ENCODE results near the gene SLC25A47.

Gene SLC25A47

DNA sequence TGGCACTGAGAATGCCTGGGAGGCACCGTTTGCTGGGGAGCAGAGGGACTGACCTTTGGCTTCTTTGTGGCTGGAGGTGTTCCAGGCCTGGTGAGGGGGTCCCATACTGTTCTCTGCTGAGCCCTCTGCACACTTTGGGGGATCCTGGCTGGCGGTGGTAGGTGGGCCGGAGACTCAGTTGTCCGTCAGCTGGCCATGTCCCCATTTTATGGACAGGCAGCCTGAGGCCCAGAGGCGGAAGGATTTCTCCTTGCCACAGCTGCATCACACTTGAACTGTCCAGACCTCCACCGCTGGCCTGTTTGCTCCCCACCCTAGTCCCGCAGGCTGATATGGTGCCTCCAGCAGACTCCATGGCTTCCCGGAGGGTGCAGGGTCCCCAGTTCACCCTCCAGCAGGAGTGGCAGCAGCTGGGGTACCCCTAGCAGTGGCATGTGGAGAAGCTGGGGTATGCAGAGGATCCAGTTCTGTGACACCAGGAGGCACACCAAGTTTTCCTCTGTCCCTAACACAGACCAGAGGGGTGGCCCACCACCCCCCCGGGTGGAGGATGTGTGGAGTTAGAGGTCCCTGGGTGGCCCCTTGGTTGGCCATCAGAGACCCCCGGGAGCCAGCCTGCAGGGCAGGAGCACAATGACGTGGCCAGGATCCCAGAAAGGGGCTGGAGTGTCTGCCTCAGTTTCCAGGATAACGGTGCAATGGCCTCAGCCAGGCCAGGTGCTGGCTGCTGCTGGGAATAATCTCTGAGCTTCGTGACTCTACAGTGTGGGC, 31.6 kb upstream of the SLC25A47 start:
- no peaks in the 10 kb centered on the region for H3K79me2 ChIP-seq (ENCODE audit: control insufficient read depth, low read length)
- no peaks in the 10 kb centered on the region for H3K9me3 ChIP-seq (ENCODE audit: control insufficient read depth, insufficient read depth, low read length)
- H4K20me1 ChIP-seq (ENCODE audit: control insufficient read depth, insufficient read depth, low read depth, low read length), result no peaks in the 10 kb centered on the region
- H3F3A ChIP-seq (ENCODE audit: control insufficient read depth, insufficient read depth), result no peaks in the 10 kb centered on the region
- no peaks in the 10 kb centered on the region for H3K27me3 ChIP-seq (ENCODE audit: control insufficient read depth, low read length)
- peaks cover 31% of the 10 kb centered on the region for H3K4me1 ChIP-seq (ENCODE audit: control insufficient read depth, low read length)
- H3K4me2 ChIP-seq (ENCODE audit: low read length), result no peak overlapping the region
- no peak overlapping the region for H3K27ac ChIP-seq (ENCODE audit: low read depth, low read length)
- H3K36me3 ChIP-seq (ENCODE audit: control insufficient read depth, low read length), result no peaks in the 10 kb centered on the region
- TF ChIP-seq EZH2phosphoT487 (IDR thresholded peaks at IDR 0.05; ENCODE audit: borderline replicate concordance, low read length) (no peak), CTCF (IDR thresholded peaks at IDR 0.05; ENCODE audit: low read depth, low read length, poor library complexity, severe bottlenecking) (no peak)
- H3K4me3 ChIP-seq (ENCODE audit: low read length), result no peak overlapping the region
- H3K9me2 ChIP-seq (replicated peaks; ENCODE audit: control insufficient read depth, low read length), result no peaks in the 10 kb centered on the region

- no peak overlapping the region for H3K4me2 ChIP-seq (ENCODE audit: low read length)
- H3K4me1 ChIP-seq (ENCODE audit: control insufficient read depth, low read length), result peaks cover 40% of the 10 kb centered on the region
- TF ChIP-seq EZH2phosphoT487 (IDR thresholded peaks at IDR 0.05; ENCODE audit: borderline replicate concordance, low read length), result no peak
- no peak for TF ChIP-seq CTCF (IDR thresholded peaks at IDR 0.05; ENCODE audit: low read depth, low read length, poor library complexity, severe bottlenecking)
- H3K9me2 ChIP-seq (replicated peaks; ENCODE audit: control insufficient read depth, low read length), result no peaks in the 10 kb centered on the region
- no peaks in the 10 kb centered on the region for H3K79me2 ChIP-seq (ENCODE audit: control insufficient read depth, low read length)
- H3K27ac ChIP-seq (ENCODE audit: low read depth, low read length), result no peak overlapping the region
- H3K27me3 ChIP-seq (ENCODE audit: control insufficient read depth, low read length), result no peaks in the 10 kb centered on the region
- no peaks in the 10 kb centered on the region for H3K9me3 ChIP-seq (ENCODE audit: control insufficient read depth, insufficient read depth, low read length)
- H3K36me3 ChIP-seq (ENCODE audit: control insufficient read depth, low read length), result no peaks in the 10 kb centered on the region
- peaks cover 4% of the 10 kb centered on the region for H3F3A ChIP-seq (ENCODE audit: control insufficient read depth, insufficient read depth)
- no peaks in the 10 kb centered on the region for H4K20me1 ChIP-seq (ENCODE audit: control insufficient read depth, insufficient read depth, low read depth, low read length)
- H3K4me3 ChIP-seq (ENCODE audit: low read length), result no peak overlapping the region
Observed at GRCh38 chr14:100292301-100292775, 30.8 kb upstream of the SLC25A47 start.

DNA sequence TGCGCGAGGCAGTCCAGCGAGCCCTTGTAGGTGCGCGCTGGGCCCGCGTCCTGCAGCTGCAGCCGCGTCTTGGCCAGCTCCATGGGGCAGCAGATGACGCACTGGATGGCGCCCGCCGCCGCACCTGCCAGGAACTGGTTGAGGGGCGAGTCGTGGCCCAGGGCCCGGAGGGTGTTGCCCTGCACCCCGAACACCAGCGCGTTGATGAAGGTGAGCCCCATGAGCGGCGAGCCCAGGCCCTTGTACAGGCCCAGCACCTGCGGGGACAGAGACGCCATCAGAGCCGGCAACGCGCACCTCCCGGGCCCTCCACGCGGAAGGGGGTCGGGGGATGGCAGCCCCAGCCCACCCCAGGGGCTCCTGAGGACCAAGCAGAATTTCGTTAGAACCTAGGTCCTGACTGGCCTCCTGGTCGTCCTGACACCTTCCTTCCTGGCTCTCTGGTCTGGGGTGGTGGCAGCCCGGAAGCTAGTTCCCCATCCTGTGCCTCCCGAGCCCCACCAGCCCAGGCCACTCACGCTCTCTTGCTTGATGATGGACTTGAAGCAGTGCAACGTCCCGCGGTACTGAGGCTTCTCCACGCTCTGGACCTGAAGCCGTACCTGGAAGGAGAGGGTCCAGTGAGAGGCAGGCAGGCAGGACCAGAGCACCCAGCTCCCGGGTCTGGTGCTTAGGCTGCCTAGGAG, 30.2 kb upstream of the SLC25A47 start:
- Histone ChIP-seq H3K9me2 (replicated peaks; ENCODE audit: control insufficient read depth, low read length) (no peaks in the 10 kb centered on the region), H3K4me1 (ENCODE audit: control insufficient read depth, low read length) (peaks cover 46% of the 10 kb centered on the region), H3K9me3 (ENCODE audit: control insufficient read depth, insufficient read depth, low read length) (no peaks in the 10 kb centered on the region), H3K36me3 (ENCODE audit: control insufficient read depth, low read length) (no peaks in the 10 kb centered on the region), H3K4me3 (ENCODE audit: low read length) (no peak overlapping the region), H3K4me2 (ENCODE audit: low read length) (no peak overlapping the region), H3F3A (ENCODE audit: control insufficient read depth, insufficient read depth) (peaks cover 4% of the 10 kb centered on the region), H3K79me2 (ENCODE audit: control insufficient read depth, low read length) (no peaks in the 10 kb centered on the region), H4K20me1 (ENCODE audit: control insufficient read depth, insufficient read depth, low read depth, low read length) (no peaks in the 10 kb centered on the region), H3K27ac (ENCODE audit: low read depth, low read length) (no peak overlapping the region), H3K27me3 (ENCODE audit: control insufficient read depth, low read length) (no peaks in the 10 kb centered on the region)
- TF ChIP-seq CTCF (IDR thresholded peaks at IDR 0.05; ENCODE audit: low read depth, low read length, poor library complexity, severe bottlenecking) (no peak), EZH2phosphoT487 (IDR thresholded peaks at IDR 0.05; ENCODE audit: borderline replicate concordance, low read length) (no peak)
